Peyer's patch (tissue), 4 donors: ENCODE data around the gene FRMD4A.

Source experiments
- CTCF ChIP-seq, 6 experiments: fragments of 450-650 bp in 4 of 6; fragments of 200-600 bp in 2 of 6; sonication (generic) in 1 of 6; IDR thresholded peaks; one replicate each; pipeline ENCODE4 v1.5.1; 2017 to 2019; ENCODE audit warnings: antibody characterized with exemption in 6 of 6, mild to moderate bottlenecking in 3 of 6, moderate library complexity in 1 of 6
- POLR2A ChIP-seq, 2 donors: fragments of 450-650 bp; IDR thresholded peaks; one replicate each; pipeline ENCODE4 v1.5.1; 2017; ENCODE audit warnings: antibody characterized with exemption in 2 of 2, mild to moderate bottlenecking in 2 of 2, moderate library complexity in 2 of 2

- TF ChIP-seq CTCF (IDR thresholded peaks at IDR 0.05) (no peak), POLR2A (IDR thresholded peaks at IDR 0.05) (no peak)
Measured at GRCh38 chr10:13736506-13736905, 594.2 kb downstream of the FRMD4A start.
